ENCODE measurements around the gene PHGDH.
"Not testable (repeated sequence)": the region's sequence is repeated elsewhere in the genome, so short reads cannot be mapped to it uniquely, and the experiment has no call there.

The PHGDH gene

DNA sequence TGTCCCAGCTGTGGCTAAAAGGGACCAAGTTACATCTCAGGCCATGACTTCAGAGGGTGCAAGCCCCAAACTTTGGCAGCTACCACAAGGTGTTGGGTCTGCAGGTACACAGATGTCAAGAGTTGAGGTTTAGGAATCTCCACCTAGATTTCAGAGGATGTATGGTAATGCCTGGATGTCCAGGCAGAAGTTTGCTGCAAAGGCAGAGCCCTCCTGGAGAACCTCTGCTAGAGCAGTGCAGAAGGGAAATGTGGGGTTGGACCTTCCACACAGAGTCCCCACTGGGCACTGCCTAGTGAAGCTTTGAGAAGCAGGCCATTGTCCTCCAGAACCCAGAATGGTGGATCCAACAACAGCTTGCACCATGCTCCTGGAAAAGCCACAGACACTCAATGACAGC, 10.1 kb upstream of the PHGDH start:
- no peak overlapping the region for H3K4me3 ChIP-seq (ENCODE audit: low read length)
- no peaks in the 10 kb centered on the region for H3K9me3 ChIP-seq (ENCODE audit: control insufficient read depth, low read depth, low read length)
- no peaks in the 10 kb centered on the region for H3K4me1 ChIP-seq (ENCODE audit: control insufficient read depth, low read depth, low read length)
- no peak overlapping the region for H3K27ac ChIP-seq (ENCODE audit: low read length)
- no peak overlapping the region for H3K9ac ChIP-seq (ENCODE audit: low read length)
- H3K27me3 ChIP-seq (ENCODE audit: control insufficient read depth, insufficient read depth, low read length) = no peaks in the 10 kb centered on the region
- H3K36me3 ChIP-seq (ENCODE audit: control insufficient read depth, low read depth, low read length) = no peaks in the 10 kb centered on the region

DNA sequence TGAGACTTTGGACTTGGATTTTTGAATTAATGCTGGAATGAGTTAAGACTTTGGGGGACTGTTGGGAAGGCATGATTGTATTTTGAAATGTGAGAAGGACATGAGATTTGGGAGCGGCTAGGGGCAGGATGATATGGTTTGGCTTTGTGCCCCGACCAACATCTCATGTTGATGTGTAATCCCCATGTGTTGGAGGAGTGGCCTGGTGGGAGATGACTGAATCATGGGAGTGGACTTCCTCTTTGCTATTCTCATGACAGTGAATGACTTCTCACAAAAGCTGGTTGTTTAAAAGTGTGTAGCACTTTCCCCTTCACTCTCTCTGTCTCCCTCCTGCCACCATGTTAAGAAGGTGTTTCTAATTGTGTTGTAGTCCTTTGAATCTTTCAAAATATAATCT, 9.3 kb upstream of the PHGDH start:
- H3K27ac ChIP-seq (ENCODE audit: low read length) = no peak overlapping the region
- no peaks in the 10 kb centered on the region for H3K4me1 ChIP-seq (ENCODE audit: control insufficient read depth, low read depth, low read length)
- no peaks in the 10 kb centered on the region for H3K9me3 ChIP-seq (ENCODE audit: control insufficient read depth, low read depth, low read length)
- H3K36me3 ChIP-seq (ENCODE audit: control insufficient read depth, low read depth, low read length) = no peaks in the 10 kb centered on the region
- no peak overlapping the region for H3K9ac ChIP-seq (ENCODE audit: low read length)
- H3K4me3 ChIP-seq (ENCODE audit: low read length) = no peak overlapping the region
- no peaks in the 10 kb centered on the region for H3K27me3 ChIP-seq (ENCODE audit: control insufficient read depth, insufficient read depth, low read length)

- no peaks in the 10 kb centered on the region for H3K36me3 ChIP-seq (ENCODE audit: control insufficient read depth, low read depth, low read length)
- H3K9ac ChIP-seq (ENCODE audit: low read length) = no peak overlapping the region
- H3K4me3 ChIP-seq (ENCODE audit: low read length) = no peak overlapping the region
- H3K9me3 ChIP-seq (ENCODE audit: control insufficient read depth, low read depth, low read length) = no peaks in the 10 kb centered on the region
- no peaks in the 10 kb centered on the region for H3K27me3 ChIP-seq (ENCODE audit: control insufficient read depth, insufficient read depth, low read length)
- H3K4me1 ChIP-seq (ENCODE audit: control insufficient read depth, low read depth, low read length) = no peaks in the 10 kb centered on the region
- no peak overlapping the region for H3K27ac ChIP-seq (ENCODE audit: low read length)
Measured at GRCh38 chr1:119703666-119704450, 7.9 kb upstream of the PHGDH start.

- not testable (repeated sequence) for H3K9me3 ChIP-seq (ENCODE audit: control insufficient read depth, low read depth, low read length); H3K27ac ChIP-seq (ENCODE audit: low read length); H3K27me3 ChIP-seq (ENCODE audit: control insufficient read depth, insufficient read depth, low read length); H3K4me1 ChIP-seq (ENCODE audit: control insufficient read depth, low read depth, low read length); H3K9ac ChIP-seq (ENCODE audit: low read length); H3K4me3 ChIP-seq (ENCODE audit: low read length); H3K36me3 ChIP-seq (ENCODE audit: control insufficient read depth, low read depth, low read length)
Measured at GRCh38 chr1:119706599-119706998, 5.1 kb upstream of the PHGDH start.

DNA sequence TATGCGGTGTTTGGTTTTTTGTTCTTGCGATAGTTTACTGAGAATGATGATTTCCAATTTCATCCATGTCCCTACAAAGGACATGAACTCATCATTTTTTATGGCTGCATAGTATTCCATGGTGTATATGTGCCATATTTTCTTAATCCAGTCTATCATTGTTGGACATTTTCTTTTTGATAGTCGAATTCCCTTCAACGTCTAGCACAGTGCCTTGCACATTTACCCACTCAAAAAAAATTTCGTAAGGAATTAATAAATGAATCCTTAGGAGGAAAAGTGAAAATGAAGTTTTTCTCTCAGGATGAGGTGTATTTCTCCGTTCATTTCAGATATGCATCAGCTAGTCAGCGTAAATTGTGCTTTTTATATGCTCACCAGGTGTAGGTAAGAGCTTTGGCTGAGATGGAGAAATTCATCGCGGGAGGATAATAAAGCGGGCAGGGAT, 354 bp upstream of the PHGDH start:
- Histone ChIP-seq H3K4me3 (ENCODE audit: low read length) (peak overlapping the region; percentile 83), H3K4me1 (ENCODE audit: control insufficient read depth, low read depth, low read length) (peaks cover 25% of the 10 kb centered on the region)
- not testable (repeated sequence) for H3K9ac ChIP-seq (ENCODE audit: low read length); H3K27me3 ChIP-seq (ENCODE audit: control insufficient read depth, insufficient read depth, low read length); H3K36me3 ChIP-seq (ENCODE audit: control insufficient read depth, low read depth, low read length); H3K27ac ChIP-seq (ENCODE audit: low read length); H3K9me3 ChIP-seq (ENCODE audit: control insufficient read depth, low read depth, low read length)

GRCh38 chr1:119712342-119713038, 756 bp downstream of the PHGDH start:
- peak overlapping the region; percentile 87 for H3K27ac ChIP-seq (ENCODE audit: low read length)
- H3K4me3 ChIP-seq (ENCODE audit: low read length) = peak overlapping the region; percentile 83

DNA sequence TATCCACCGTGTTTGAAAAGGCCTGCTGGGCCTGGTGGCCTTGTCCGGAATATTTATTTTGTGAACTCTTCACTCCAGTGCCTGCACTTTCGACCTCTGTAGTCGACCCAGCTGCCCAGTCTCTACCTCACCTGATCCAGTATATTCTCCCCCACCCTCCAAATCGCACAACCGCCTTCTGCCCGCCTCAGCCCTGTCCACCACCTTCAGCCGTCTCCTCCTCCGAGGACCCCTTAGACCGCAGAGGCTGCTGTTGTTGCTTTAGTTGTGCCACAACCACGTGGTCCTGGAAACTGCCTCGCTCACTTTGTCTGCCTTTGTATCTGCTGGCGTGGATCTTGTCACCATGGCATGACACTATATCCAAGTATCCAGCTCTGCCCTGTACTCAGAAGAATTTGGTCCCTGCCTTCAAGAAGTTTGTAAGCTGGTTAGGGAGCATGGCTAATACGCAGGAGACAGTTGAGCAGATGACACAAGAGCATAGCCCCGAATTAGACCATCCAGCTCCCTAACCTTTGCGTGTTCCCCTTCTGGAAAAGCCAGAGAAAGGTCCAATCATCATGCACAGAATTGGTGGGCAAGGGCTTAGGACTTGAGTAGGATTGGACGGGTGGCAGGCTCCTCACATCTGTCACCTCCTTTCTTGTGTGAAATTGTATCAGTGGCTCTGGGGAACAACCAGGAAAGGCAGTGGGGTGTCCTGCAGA, 1.5 kb downstream of the PHGDH start:
- H3K36me3 ChIP-seq (ENCODE audit: control insufficient read depth, low read depth, low read length) = peaks cover 9% of the 10 kb centered on the region
- H3K4me3 ChIP-seq (ENCODE audit: low read length) = peak overlapping the region; percentile 83
- H3K4me1 ChIP-seq (ENCODE audit: control insufficient read depth, low read depth, low read length) = peaks cover 28% of the 10 kb centered on the region
- H3K9me3 ChIP-seq (ENCODE audit: control insufficient read depth, low read depth, low read length) = no peaks in the 10 kb centered on the region
- H3K27me3 ChIP-seq (ENCODE audit: control insufficient read depth, insufficient read depth, low read length) = no peaks in the 10 kb centered on the region
- peak overlapping the region; percentile 99 for H3K9ac ChIP-seq (ENCODE audit: low read length)
- peak overlapping the region; percentile 87 for H3K27ac ChIP-seq (ENCODE audit: low read length)

More at GRCh38 chr1:119712342-119713038, 756 bp downstream of the PHGDH start:
- Histone ChIP-seq H3K4me1 (ENCODE audit: control insufficient read depth, low read depth, low read length) (peaks cover 28% of the 10 kb centered on the region), H3K9me3 (ENCODE audit: control insufficient read depth, low read depth, low read length) (no peaks in the 10 kb centered on the region), H3K9ac (ENCODE audit: low read length) (peak overlapping the region; percentile 99), H3K27me3 (ENCODE audit: control insufficient read depth, insufficient read depth, low read length) (no peaks in the 10 kb centered on the region), H3K36me3 (ENCODE audit: control insufficient read depth, low read depth, low read length) (peaks cover 9% of the 10 kb centered on the region)

GRCh38 chr1:119713749-119714456, 2.2 kb downstream of the PHGDH start:
- Histone ChIP-seq H3K4me1 (ENCODE audit: control insufficient read depth, low read depth, low read length) (peaks cover 28% of the 10 kb centered on the region), H3K9me3 (ENCODE audit: control insufficient read depth, low read depth, low read length) (no peaks in the 10 kb centered on the region), H3K4me3 (ENCODE audit: low read length) (peak overlapping the region; percentile 83), H3K27me3 (ENCODE audit: control insufficient read depth, insufficient read depth, low read length) (no peaks in the 10 kb centered on the region), H3K9ac (ENCODE audit: low read length) (peak overlapping the region; percentile 99), H3K36me3 (ENCODE audit: control insufficient read depth, low read depth, low read length) (peaks cover 9% of the 10 kb centered on the region), H3K27ac (ENCODE audit: low read length) (peak overlapping the region; percentile 87)

- H3K4me1 ChIP-seq (ENCODE audit: control insufficient read depth, low read depth, low read length) = peaks cover 28% of the 10 kb centered on the region
- H3K36me3 ChIP-seq (ENCODE audit: control insufficient read depth, low read depth, low read length) = peaks cover 12% of the 10 kb centered on the region
- no peak overlapping the region for H3K9ac ChIP-seq (ENCODE audit: low read length)
- H3K27ac ChIP-seq (ENCODE audit: low read length) = no peak overlapping the region
- no peaks in the 10 kb centered on the region for H3K9me3 ChIP-seq (ENCODE audit: control insufficient read depth, low read depth, low read length)
- no peaks in the 10 kb centered on the region for H3K27me3 ChIP-seq (ENCODE audit: control insufficient read depth, insufficient read depth, low read length)
- H3K4me3 ChIP-seq (ENCODE audit: low read length) = peak overlapping the region; percentile 83
Measured at GRCh38 chr1:119714583-119714982, 2.8 kb downstream of the PHGDH start.

DNA sequence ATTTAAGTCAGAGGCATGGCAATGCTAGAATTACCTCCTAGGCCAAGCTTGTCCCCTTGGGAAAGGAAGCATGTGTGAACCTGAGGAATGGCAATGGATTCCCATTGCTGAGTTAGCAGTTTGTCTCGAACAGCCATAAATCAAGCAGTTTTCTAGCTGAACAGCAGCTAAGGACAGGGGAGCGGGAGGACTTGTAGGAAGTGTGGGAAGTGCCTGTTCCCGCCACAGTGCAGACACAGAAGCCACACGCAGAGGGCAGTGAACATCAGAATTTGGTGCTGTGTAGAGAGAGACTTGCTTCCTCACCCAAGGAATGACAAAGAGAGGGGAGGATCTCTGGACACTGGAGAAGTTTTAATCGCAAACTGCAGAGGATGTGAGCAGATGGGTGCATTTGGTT, 3.8 kb downstream of the PHGDH start:
- peaks cover 22% of the 10 kb centered on the region for H3K36me3 ChIP-seq (ENCODE audit: control insufficient read depth, low read depth, low read length)

DNA sequence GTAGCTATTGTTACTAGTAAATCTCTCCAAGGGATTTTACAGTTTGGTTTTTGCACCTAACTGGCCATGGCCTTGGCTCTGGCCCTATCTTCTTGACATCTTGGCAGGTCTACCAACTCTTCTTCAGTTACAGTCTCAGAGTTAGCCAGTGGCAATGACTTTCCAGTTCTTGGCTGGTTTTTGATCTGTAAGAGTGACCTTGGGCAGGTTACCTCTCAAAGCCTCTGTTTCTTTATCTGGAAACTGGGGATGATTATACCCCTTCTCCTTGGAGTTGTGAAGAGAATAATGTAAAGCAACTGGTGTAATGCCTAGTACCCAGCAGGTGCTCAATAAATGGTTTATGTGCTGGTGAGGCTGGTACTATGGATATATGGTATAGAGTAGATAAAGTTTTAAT, 6.7 kb downstream of the PHGDH start:
- Histone ChIP-seq H3K36me3 (ENCODE audit: control insufficient read depth, low read depth, low read length) (peaks cover 50% of the 10 kb centered on the region), H3K4me1 (ENCODE audit: control insufficient read depth, low read depth, low read length) (peaks cover 28% of the 10 kb centered on the region), H3K4me3 (ENCODE audit: low read length) (no peak overlapping the region), H3K27ac (ENCODE audit: low read length) (no peak overlapping the region), H3K9ac (ENCODE audit: low read length) (no peak overlapping the region), H3K27me3 (ENCODE audit: control insufficient read depth, insufficient read depth, low read length) (no peaks in the 10 kb centered on the region), H3K9me3 (ENCODE audit: control insufficient read depth, low read depth, low read length) (no peaks in the 10 kb centered on the region)

More for the DNA sequence above, 3.8 kb downstream of the PHGDH start:
- Histone ChIP-seq H3K4me1 (ENCODE audit: control insufficient read depth, low read depth, low read length) (peaks cover 28% of the 10 kb centered on the region), H3K4me3 (ENCODE audit: low read length) (peak overlapping the region; percentile 83), H3K9ac (ENCODE audit: low read length) (no peak overlapping the region), H3K9me3 (ENCODE audit: control insufficient read depth, low read depth, low read length) (no peaks in the 10 kb centered on the region), H3K27ac (ENCODE audit: low read length) (no peak overlapping the region), H3K27me3 (ENCODE audit: control insufficient read depth, insufficient read depth, low read length) (no peaks in the 10 kb centered on the region)
